Endothelial cell of umbilical vein (primary cell): ENCODE results near the gene ACD. TPM values are rescaled to one million over a fixed set of nuclear protein-coding genes. Genes with fewer than 3 reads are reported as not detected.

Source experiments
- BruUV-seq: library from RNA; stranded (reverse); fragments of 400-500 nt; replicated peaks from 2 replicates; lab custom pipeline; 2021; lab: Mats Ljungman, UMichigan
- CTCF ChIA-PET: fragments of 300-600, 350-600 bp; sonication (Branson Sonifier 250); formaldehyde crosslinking; loops from one replicate; lab custom pipeline; 2021; ENCODE audit warnings: antibody characterized with exemption, inconsistent platforms; lab: Charles Lee
- POLR2A ChIA-PET: fragments of 300-600, 350-600 bp; sonication (Branson Sonifier 250); formaldehyde crosslinking; loops from one replicate; lab custom pipeline; 2021; ENCODE audit warnings: antibody characterized with exemption, inconsistent platforms; lab: Charles Lee
- DNase-seq: peaks from one replicate; pipeline ENCODE4 v3.0.0-alpha.2; 2011; ENCODE audit warnings: low read depth, low spot score
- FAIRE-seq: peaks from 2 replicates; lab custom pipeline; 2011; peaks lifted over from hg19 to GRCh38; lab: Jason Lieb, UNC
- H2AFZ ChIP-seq: 2 replicates; pipeline ENCODE4 v1.6.0; 2012; ENCODE audit warnings: low read depth, low read length, control low read depth, inconsistent platforms
- H3K27ac ChIP-seq: 2 replicates; pipeline ENCODE4 v1.5.1; 2011; ENCODE audit warnings: low read depth, mild to moderate bottlenecking, control low read depth, low read length, moderate library complexity; ENCODE audit not compliant: insufficient read depth
- H3K27me3 ChIP-seq, 2 experiments: 2 replicates each; pipeline versions ENCODE4 v1.6.0 to v1.6.1; 2011; ENCODE audit warnings: low read length in 2 of 2, mixed read lengths in 1 of 2; ENCODE audit not compliant: control insufficient read depth in 2 of 2, insufficient read depth in 2 of 2
- H3K36me3 ChIP-seq, 2 experiments: 2 replicates in 1 of 2; 3 replicates in 1 of 2; pipeline ENCODE4 v1.5.1; 2011; ENCODE audit warnings: low read length in 2 of 2, mild to moderate bottlenecking in 1 of 2, moderate library complexity in 1 of 2; ENCODE audit not compliant: control insufficient read depth in 2 of 2, insufficient read depth in 2 of 2; ENCODE audit errors: extremely low read depth in 1 of 2
- H3K4me1 ChIP-seq: 3 replicates; pipeline ENCODE4 v1.5.1; 2011; ENCODE audit warnings: mild to moderate bottlenecking, low read length; ENCODE audit not compliant: control insufficient read depth, insufficient read depth; ENCODE audit errors: extremely low read depth
- H3K4me2 ChIP-seq: 2 replicates; pipeline ENCODE4 v1.6.1; 2011; ENCODE audit warnings: low read length, control low read depth, mixed read lengths; ENCODE audit not compliant: insufficient read depth
- H3K4me3 ChIP-seq, 3 experiments: fragments of 200-600 bp in 1 of 3; sonication (generic), shearing (Covaris generic) in 1 of 3; replicated peaks in 1 of 3; 2 replicates each; pipeline ENCODE4 v1.5.1; 2011 to 2016; ENCODE audit warnings: control low read depth in 3 of 3, low read length in 3 of 3, mild to moderate bottlenecking in 2 of 3, inconsistent platforms in 1 of 3, low read depth in 1 of 3, moderate library complexity in 1 of 3; ENCODE audit not compliant: insufficient read depth in 1 of 3
- H3K79me2 ChIP-seq: 2 replicates; pipeline ENCODE4 v1.6.0; 2012; ENCODE audit warnings: low read length, inconsistent platforms; ENCODE audit not compliant: control insufficient read depth, insufficient read depth
- H3K9ac ChIP-seq: replicated peaks from 2 replicates; pipeline ENCODE3; 2011; ENCODE audit warnings: low read length, control low read depth; ENCODE audit not compliant: insufficient read depth; ENCODE audit errors: extremely low read depth
- H3K9me1 ChIP-seq: replicated peaks from 3 replicates; pipeline ENCODE4 v1.6.0; 2011; ENCODE audit warnings: mild to moderate bottlenecking, low read length; ENCODE audit not compliant: control insufficient read depth, insufficient read depth; ENCODE audit errors: extremely low read depth
- H3K9me3 ChIP-seq: replicated peaks from 2 replicates; pipeline ENCODE4 v1.5.1; 2012; ENCODE audit warnings: low read length, inconsistent platforms; ENCODE audit not compliant: control insufficient read depth, insufficient read depth
- H4K20me1 ChIP-seq: replicated peaks from 2 replicates; pipeline ENCODE3; 2011; ENCODE audit warnings: mild to moderate bottlenecking, low read length; ENCODE audit not compliant: control insufficient read depth, insufficient read depth; ENCODE audit errors: extremely low read depth
- EZH2 ChIP-seq: IDR thresholded peaks from 2 replicates; pipeline ENCODE4 v1.6.1; 2012; ENCODE audit warnings: borderline replicate concordance, low read depth, mild to moderate bottlenecking, moderate library complexity, low read length, inconsistent platforms; ENCODE audit not compliant: severe bottlenecking
- GATA2 ChIP-seq: IDR thresholded peaks from 2 replicates; pipeline ENCODE4 v1.7.0; 2011; ENCODE audit warnings: low read depth, mild to moderate bottlenecking, moderate library complexity, mixed read lengths, low read length; ENCODE audit not compliant: insufficient read length, insufficient read depth
- JUN ChIP-seq: IDR thresholded peaks from 2 replicates; pipeline ENCODE4 v1.6.1; 2011; ENCODE audit warnings: borderline replicate concordance, low read depth; ENCODE audit not compliant: insufficient read length, insufficient read depth
- MYC ChIP-seq: IDR thresholded peaks from one replicate; pipeline ENCODE4 v1.6.1; 2011; ENCODE audit warnings: mild to moderate bottlenecking, low read depth, low read length
- POLR2A ChIP-seq: IDR thresholded peaks from 2 replicates; pipeline ENCODE4 v1.6.1; 2012; ENCODE audit warnings: low read depth, mild to moderate bottlenecking, control low read depth, low read length
- POLR2AphosphoS5 ChIP-seq: IDR thresholded peaks from 2 replicates; pipeline ENCODE4 v1.6.1; 2012; ENCODE audit warnings: low read depth, mild to moderate bottlenecking, control low read depth, low read length, moderate library complexity; ENCODE audit not compliant: insufficient read depth
- dilution Hi-C: fragments of 300-500 bp; cut with MboI; formaldehyde crosslinking; loops from one replicate; pipeline ENCODE4 v1.15.0; 2019; ENCODE audit warnings: low sequenced_read_pairs; ENCODE audit not compliant: extremely low pct_ligation_motif_present
- intact Hi-C: fragments of 100-400 bp; cut with micrococcal nuclease; formaldehyde crosslinking; loops from one replicate; pipeline ENCODE4 v1.10.0; 2022
- polyA plus RNA-seq, 4 experiments: library from polyadenylated mRNA; depleted of rRNA in 3 of 4; stranded (reverse) in 3 of 4; unstranded in 1 of 4; fragments of >200 nt; gene quantifications; 2 replicates each; pipeline versions ENCODE4 v1.2.1 to v1.2.3, GENCODE V29; 2011 to 2012; ENCODE audit warnings: missing spikeins in 1 of 4
- total RNA-seq: library from RNA; stranded (reverse); gene quantifications from 2 replicates; pipeline ENCODE4 v1.2.3, GENCODE V29; 2021
- TF ChIP-seq, protein P1 (sequence below), 2 donors: IDR thresholded peaks; 1 replicate in 1 of 2; 2 replicates in 1 of 2; pipeline ENCODE4 v1.5.1; 2011; ENCODE audit warnings: low read length in 2 of 2, mild to moderate bottlenecking in 2 of 2, moderate library complexity in 2 of 2, control low read depth in 1 of 2, inconsistent platforms in 1 of 2, low read depth in 1 of 2; ENCODE audit not compliant: insufficient read depth in 1 of 2; ENCODE audit errors: extremely low read depth in 1 of 2
- TF ChIP-seq, protein P2 (sequence below): IDR thresholded peaks from 2 replicates; pipeline ENCODE4 v1.6.1; 2011; ENCODE audit not compliant: insufficient read depth, insufficient read length

ACD gene
- total and polyA plus RNA-seq, 2 donors (not counting 3 experiments of a cell fraction or from before 2014, with no cell fraction given): 24.4 to 36.0 TPM

DNA sequence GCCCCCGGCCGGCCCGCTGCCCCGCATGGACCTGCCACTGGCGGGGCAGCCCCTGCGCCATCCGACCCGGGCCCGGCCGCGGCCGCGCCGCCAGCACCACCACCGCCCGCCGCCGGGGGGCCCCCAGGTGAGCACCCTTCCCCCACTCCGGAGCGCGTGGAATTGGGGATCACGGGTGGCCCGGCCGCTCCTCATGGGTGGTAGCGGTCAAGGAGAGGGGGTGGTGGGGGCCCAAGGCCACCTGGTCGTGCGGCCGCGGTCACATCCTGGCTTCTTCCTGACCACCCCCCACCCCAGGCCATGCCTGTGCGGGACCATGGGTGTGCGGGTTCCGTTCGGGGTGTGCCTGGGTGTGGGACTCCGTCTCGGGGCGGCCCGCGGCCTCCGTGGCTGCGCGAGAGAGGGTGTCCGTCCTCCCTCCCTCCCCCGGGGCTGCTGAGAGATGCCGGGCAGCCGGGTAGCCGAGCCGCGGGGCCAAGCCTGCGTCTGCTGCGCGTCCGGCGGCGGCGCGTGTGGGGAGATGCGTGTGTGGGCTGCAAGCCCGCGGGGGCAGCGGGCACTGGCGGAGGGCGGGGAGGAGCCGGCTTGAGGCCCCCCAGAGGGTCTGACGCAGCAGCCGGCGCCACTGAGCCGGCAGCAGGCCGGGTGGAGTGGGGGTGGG, 6.8 kb downstream of the ACD start:
- Histone ChIP-seq H3K4me3 (peak overlapping the region in 2 of 3 experiments; percentile 26 to 31), H3K36me3 (no peaks in the 10 kb centered on the region), H3K79me2 (no peaks in the 10 kb centered on the region), H2AFZ (no peak overlapping the region), H3K4me2 (peak overlapping the region; percentile 43), H4K20me1 (no peaks in the 10 kb centered on the region), H3K4me1 (peaks cover 5% of the 10 kb centered on the region), H3K27ac (no peak overlapping the region), H3K9me1 (no peaks in the 10 kb centered on the region), H3K9me3 (no peaks in the 10 kb centered on the region), H3K27me3 (peaks cover 38 to 41% of the 10 kb centered on the region in 2 experiments), H3K9ac (no peak overlapping the region)
- dilution Hi-C loops: no loop called here
- TF ChIP-seq, protein P1, sequence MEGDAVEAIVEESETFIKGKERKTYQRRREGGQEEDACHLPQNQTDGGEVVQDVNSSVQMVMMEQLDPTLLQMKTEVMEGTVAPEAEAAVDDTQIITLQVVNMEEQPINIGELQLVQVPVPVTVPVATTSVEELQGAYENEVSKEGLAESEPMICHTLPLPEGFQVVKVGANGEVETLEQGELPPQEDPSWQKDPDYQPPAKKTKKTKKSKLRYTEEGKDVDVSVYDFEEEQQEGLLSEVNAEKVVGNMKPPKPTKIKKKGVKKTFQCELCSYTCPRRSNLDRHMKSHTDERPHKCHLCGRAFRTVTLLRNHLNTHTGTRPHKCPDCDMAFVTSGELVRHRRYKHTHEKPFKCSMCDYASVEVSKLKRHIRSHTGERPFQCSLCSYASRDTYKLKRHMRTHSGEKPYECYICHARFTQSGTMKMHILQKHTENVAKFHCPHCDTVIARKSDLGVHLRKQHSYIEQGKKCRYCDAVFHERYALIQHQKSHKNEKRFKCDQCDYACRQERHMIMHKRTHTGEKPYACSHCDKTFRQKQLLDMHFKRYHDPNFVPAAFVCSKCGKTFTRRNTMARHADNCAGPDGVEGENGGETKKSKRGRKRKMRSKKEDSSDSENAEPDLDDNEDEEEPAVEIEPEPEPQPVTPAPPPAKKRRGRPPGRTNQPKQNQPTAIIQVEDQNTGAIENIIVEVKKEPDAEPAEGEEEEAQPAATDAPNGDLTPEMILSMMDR (IDR thresholded peaks at IDR 0.05; ENCODE audit: extremely low read depth in 1 of 2, insufficient read depth in 1 of 2, low read depth in 1 of 2, low read length in 2 of 2): peak in 1 of 2 donors; percentile 14
- TF ChIP-seq POLR2A (no peak), EZH2 (peak; percentile 70)
- FAIRE-seq (no peak), DNase-seq (no peak)
- CTCF ChIA-PET: interaction anchor here (1.6 kb wide), 1 partner anchor 132 kb away, joined by 6 read pairs; no protein-coding TSS in a partner anchor
- no TSS peak for BruUV-seq
- POLR2A ChIA-PET: no interaction called here
- intact Hi-C loops: no loop called here

DNA sequence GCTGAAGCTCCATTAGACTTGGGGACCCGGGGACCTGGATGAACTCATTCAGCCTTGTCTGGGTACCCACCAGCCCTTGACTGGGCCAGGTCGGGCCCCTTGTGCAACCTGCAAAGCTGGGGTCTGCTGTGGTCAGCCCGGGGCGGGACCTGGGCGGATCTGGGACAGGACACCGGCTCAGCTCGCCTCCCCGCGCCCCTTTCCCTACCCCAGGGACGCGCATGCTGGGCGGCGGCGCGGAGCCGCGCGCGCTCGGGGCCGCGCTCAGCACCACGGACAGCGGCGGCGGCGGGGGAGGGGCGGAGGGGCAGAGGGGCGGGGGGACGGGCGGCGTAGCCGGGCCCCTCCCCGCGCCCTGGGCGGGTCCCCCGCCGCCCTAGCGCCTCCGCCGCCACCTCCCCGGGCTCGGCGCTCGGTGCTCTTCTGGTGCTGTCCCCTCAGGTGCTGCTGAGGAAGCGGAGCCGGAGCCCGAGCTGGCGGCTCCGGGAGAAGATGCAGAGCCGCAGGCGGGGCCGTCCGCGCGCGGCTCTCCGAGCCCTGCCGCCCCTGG, 7.4 kb downstream of the ACD start:
- H3K4me3 ChIP-seq: peak overlapping the region in 2 of 3 experiments; percentile 24 to 31
- H4K20me1 ChIP-seq: no peaks in the 10 kb centered on the region
- no TSS peak for BruUV-seq
- no peak for DNase-seq
- no peak overlapping the region for H2AFZ ChIP-seq
- intact Hi-C loops: no loop called here
- CTCF ChIA-PET: interaction anchor here (2.3 kb wide), 1 partner anchor 132 kb away, joined by 11 read pairs; no protein-coding TSS in a partner anchor
- no peak overlapping the region for H3K9ac ChIP-seq
- FAIRE-seq: no peak
- H3K4me2 ChIP-seq: no peak overlapping the region
- no peak overlapping the region for H3K27ac ChIP-seq
- no peaks in the 10 kb centered on the region for H3K9me3 ChIP-seq
- POLR2A ChIA-PET: no interaction called here
- no peaks in the 10 kb centered on the region for H3K9me1 ChIP-seq
- no peaks in the 10 kb centered on the region for H3K79me2 ChIP-seq
- dilution Hi-C loops: no loop called here
- peaks cover 41 to 47% of the 10 kb centered on the region in 2 experiments for H3K27me3 ChIP-seq
- TF ChIP-seq, protein P2, sequence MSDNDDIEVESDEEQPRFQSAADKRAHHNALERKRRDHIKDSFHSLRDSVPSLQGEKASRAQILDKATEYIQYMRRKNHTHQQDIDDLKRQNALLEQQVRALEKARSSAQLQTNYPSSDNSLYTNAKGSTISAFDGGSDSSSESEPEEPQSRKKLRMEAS: no peak
- no peak for TF ChIP-seq POLR2AphosphoS5
- TF ChIP-seq GATA2: no peak
- no peak for TF ChIP-seq MYC
- no peak for TF ChIP-seq JUN
- H3K36me3 ChIP-seq: no peaks in the 10 kb centered on the region
- peaks cover 5% of the 10 kb centered on the region for H3K4me1 ChIP-seq
